GM06990 (cell line): ENCODE data around the gene ROPN1L.
"Not testable (repeated sequence)": the region's sequence is repeated elsewhere in the genome, so short reads cannot be mapped to it uniquely, and the experiment has no call there.

Experiments
- DNase-seq: peaks from one replicate; pipeline ENCODE4 v3.0.0-alpha.2; 2011; ENCODE audit not compliant: insufficient read length; ENCODE audit errors: extremely low read depth
- H3K27me3 ChIP-seq: replicated peaks from 2 replicates; pipeline ENCODE4 v1.6.0; 2011; ENCODE audit warnings: low read length; ENCODE audit not compliant: control insufficient read depth, insufficient read depth
- H3K36me3 ChIP-seq: 2 replicates; pipeline ENCODE4 v1.5.1; 2011; ENCODE audit warnings: low read length; ENCODE audit not compliant: control insufficient read depth, insufficient read depth
- H3K4me3 ChIP-seq: replicated peaks from 2 replicates; pipeline ENCODE4 v1.5.1; 2011; ENCODE audit warnings: low read depth, mild to moderate bottlenecking, control low read depth, low read length
- TF ChIP-seq, protein P1 (sequence below): IDR thresholded peaks from 2 replicates; pipeline ENCODE4 v1.5.1; 2011; ENCODE audit warnings: low read length, control low read depth, mild to moderate bottlenecking, inconsistent platforms; ENCODE audit not compliant: insufficient read depth, poor library complexity, severe bottlenecking

ROPN1L gene

DNA sequence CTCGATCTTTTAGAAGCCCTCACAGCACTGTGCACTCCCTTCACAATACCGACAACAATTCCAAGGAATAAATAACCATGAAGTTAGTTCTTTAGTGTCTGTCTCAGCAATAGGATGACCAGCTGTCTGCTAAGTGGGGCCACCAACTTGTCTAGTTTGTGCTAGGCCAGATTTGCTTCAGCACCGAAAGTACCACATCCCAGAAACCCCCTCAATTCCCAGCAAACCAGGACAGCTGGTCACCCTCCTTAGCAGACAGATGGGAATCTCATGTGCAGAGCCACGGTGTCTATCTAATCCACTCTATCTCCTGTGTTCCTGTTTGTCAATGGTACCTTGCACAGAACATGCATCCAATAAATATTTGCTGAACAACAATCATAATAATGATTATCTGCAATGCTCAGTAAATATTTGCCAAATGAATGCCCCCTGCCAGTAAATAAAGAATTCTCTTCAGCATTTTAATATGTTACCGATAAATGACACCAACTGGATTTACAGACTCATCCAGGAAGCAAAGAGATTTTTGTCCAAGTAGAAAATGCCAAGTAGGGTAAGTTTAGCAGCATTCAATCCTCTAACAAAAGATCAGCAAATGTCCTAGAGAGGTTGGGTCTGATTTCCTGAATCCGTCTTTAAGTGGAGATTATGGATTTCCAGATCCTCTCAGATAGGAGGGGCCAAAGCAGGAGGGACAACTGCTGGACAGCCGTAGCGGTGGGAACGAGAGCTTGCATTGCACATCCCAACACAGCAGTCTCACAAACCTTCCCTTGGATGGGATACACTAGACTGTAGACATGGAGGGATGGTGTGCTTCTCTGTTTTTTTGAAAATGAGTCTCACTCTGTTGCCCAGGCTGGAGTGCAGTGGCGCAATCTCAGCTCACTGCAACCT, 70.3 kb downstream of the ROPN1L start:
- no peaks in the 10 kb centered on the region for H3K36me3 ChIP-seq
- H3K4me3 ChIP-seq: no peak overlapping the region
- DNase-seq: no peak
- H3K27me3 ChIP-seq: no peaks in the 10 kb centered on the region
- TF ChIP-seq, protein P1, sequence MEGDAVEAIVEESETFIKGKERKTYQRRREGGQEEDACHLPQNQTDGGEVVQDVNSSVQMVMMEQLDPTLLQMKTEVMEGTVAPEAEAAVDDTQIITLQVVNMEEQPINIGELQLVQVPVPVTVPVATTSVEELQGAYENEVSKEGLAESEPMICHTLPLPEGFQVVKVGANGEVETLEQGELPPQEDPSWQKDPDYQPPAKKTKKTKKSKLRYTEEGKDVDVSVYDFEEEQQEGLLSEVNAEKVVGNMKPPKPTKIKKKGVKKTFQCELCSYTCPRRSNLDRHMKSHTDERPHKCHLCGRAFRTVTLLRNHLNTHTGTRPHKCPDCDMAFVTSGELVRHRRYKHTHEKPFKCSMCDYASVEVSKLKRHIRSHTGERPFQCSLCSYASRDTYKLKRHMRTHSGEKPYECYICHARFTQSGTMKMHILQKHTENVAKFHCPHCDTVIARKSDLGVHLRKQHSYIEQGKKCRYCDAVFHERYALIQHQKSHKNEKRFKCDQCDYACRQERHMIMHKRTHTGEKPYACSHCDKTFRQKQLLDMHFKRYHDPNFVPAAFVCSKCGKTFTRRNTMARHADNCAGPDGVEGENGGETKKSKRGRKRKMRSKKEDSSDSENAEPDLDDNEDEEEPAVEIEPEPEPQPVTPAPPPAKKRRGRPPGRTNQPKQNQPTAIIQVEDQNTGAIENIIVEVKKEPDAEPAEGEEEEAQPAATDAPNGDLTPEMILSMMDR: no peak

DNA sequence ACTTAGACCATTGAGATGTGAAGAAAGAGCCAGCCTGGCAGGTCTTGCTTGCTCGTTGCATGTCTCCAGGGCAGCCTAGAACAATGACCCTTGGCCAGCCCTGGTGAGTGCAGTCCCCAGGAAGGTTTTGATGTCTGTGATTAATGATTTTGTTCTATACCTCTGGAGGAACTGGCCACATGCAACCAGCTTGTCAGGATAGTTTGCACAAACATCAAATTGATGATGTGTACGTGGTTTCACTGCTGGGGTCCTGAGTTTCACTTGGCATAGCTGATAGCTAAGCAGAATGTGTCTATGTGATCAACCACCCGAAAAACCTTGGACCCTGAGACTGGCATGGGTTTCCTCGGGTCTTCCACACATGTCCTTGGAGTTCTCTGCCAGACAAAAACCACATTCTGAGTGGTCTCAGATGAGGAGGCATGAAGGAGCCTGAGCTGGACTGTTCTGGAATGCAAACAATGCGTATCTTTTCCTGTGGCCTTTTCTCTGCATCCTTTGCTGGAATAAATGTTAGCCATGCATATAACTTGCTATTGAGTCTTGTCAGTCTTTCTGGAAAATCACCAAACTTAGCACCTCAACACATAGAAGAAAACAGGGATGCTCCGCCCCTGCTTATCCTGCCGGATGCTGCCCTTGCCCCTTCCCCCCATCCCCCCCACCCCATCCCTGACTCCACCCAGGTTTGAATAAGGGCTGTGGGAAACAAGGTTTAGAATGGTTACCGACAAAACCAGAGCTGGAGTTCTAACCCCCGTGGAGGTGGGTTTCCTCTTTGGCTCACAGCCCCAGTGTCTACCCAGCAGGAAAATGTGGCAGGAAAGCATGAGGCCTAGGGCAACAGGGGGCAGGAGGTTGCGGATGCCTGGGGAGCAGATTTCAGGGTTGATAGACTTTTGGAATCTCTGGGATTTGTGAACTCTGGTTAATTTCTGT, 72.1 kb downstream of the ROPN1L start:
- no peak overlapping the region for H3K4me3 ChIP-seq
- no peak for DNase-seq
- TF ChIP-seq, protein P1: no peak
- no peaks in the 10 kb centered on the region for H3K27me3 ChIP-seq
- no peaks in the 10 kb centered on the region for H3K36me3 ChIP-seq

DNA sequence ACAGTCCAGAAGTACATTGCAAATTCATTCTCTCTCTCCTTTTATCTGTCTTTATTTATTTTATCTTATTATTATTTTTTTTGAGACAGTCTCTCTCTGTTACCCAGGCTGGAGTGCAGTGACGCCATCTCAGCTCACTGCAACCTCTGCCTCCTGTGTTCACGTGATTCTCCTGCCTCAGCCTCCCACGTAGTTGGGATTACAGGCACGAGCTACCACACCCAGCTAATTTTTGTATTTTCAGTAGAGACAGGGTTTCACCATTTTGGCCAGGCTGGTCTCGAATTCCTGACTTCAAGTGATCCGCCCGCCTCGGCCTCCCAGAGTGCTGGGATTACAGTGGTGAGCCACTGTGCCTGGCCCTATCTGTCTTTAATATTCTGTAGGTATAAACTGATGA, 72.9 kb downstream of the ROPN1L start:
- H3K4me3 ChIP-seq, H3K36me3 ChIP-seq, DNase-seq, H3K27me3 ChIP-seq: not testable (repeated sequence)
